HepG2 (cell line): ENCODE data around the gene RUSC1. TPM values are rescaled to one million over a fixed set of nuclear protein-coding genes. Genes with fewer than 3 reads are reported as not detected.

ENCODE experiments used
- ATAD3A ChIP-seq: sonication (generic); formaldehyde crosslinking; IDR thresholded peaks from 2 replicates; pipeline ENCODE4 v1.4.0; 2020; ENCODE audit warnings: missing genetic modification reagents
- FLYWCH1 ChIP-seq: sonication (generic); formaldehyde crosslinking; IDR thresholded peaks from 2 replicates; pipeline ENCODE4 v1.8.1; 2023; ENCODE audit warnings: mild to moderate bottlenecking, missing genetic modification reagents
- KAT7 ChIP-seq: IDR thresholded peaks from 2 replicates; pipeline ENCODE4 v1.6.1; 2018; ENCODE audit warnings: borderline replicate concordance, missing compliant biosample characterization
- KLF11 ChIP-seq: IDR thresholded peaks from 2 replicates; pipeline ENCODE4 v1.6.1; 2016; ENCODE audit warnings: missing compliant biosample characterization
- NAIF1 ChIP-seq: sonication (generic); formaldehyde crosslinking; IDR thresholded peaks from 2 replicates; pipeline ENCODE4 v1.5.0; 2020; ENCODE audit warnings: mild to moderate bottlenecking, missing genetic modification reagents, borderline replicate concordance
- PITX1 ChIP-seq: sonication (generic); formaldehyde crosslinking; IDR thresholded peaks from 2 replicates; pipeline ENCODE4 v1.5.1; 2020; ENCODE audit warnings: mild to moderate bottlenecking, missing genetic modification reagents
- SMC3 ChIP-seq: IDR thresholded peaks from 2 replicates; pipeline ENCODE4 v1.6.1; 2011; ENCODE audit warnings: low read length, improper control_type of control experiment
- TMF1 ChIP-seq: sonication (generic); formaldehyde crosslinking; IDR thresholded peaks from 2 replicates; pipeline ENCODE4 v1.8.1; 2022; ENCODE audit warnings: low read depth, missing genetic modification reagents
- ZIK1 ChIP-seq: sonication (generic); formaldehyde crosslinking; IDR thresholded peaks from 2 replicates; pipeline ENCODE4 v1.5.0; 2020; ENCODE audit warnings: mild to moderate bottlenecking, low read depth, missing genetic modification reagents, borderline replicate concordance
- ZKSCAN5 ChIP-seq: sonication (generic); formaldehyde crosslinking; IDR thresholded peaks from 2 replicates; pipeline ENCODE4 v1.5.1; 2020; ENCODE audit warnings: mild to moderate bottlenecking, missing genetic modification reagents
- ZNF256 ChIP-seq: sonication (generic); formaldehyde crosslinking; conservative IDR thresholded peaks from 2 replicates; pipeline ENCODE4 v1.4.0; 2020; ENCODE audit warnings: missing genetic modification reagents
- ZNF282 ChIP-seq: fragments of 450-650 bp; IDR thresholded peaks from 2 replicates; pipeline ENCODE4 v1.6.1; 2018; ENCODE audit not compliant: partially characterized antibody
- ZNF3 ChIP-seq: IDR thresholded peaks from 2 replicates; pipeline ENCODE4 v1.7.0; 2017; ENCODE audit warnings: inconsistent platforms
- ZNF33B ChIP-seq: sonication (generic); formaldehyde crosslinking; IDR thresholded peaks from 2 replicates; pipeline ENCODE4 v1.5.1; 2020; ENCODE audit warnings: mild to moderate bottlenecking, missing genetic modification reagents
- ZNF496 ChIP-seq: sonication (generic); formaldehyde crosslinking; IDR thresholded peaks from 2 replicates; pipeline ENCODE4 v1.8.1; 2023; ENCODE audit warnings: mild to moderate bottlenecking, moderate library complexity, missing genetic modification reagents; ENCODE audit not compliant: insufficient replicate concordance
- ZSCAN9 ChIP-seq: IDR thresholded peaks from 2 replicates; pipeline ENCODE4 v1.6.1; 2016; ENCODE audit warnings: borderline replicate concordance
- polyA plus RNA-seq, 8 experiments: library from polyadenylated mRNA; depleted of rRNA in 3 of 8; stranded (reverse) in 7 of 8; unstranded in 1 of 8; fragments of >200 nt; fragmentation: Illumina TruSeq in 4 of 8; extraction: Trizol in 4 of 8; gene quantifications; 2 replicates each; pipeline versions ENCODE4 v1.2.1 to v1.2.3, GENCODE V29; 2011 to 2016; ENCODE audit warnings: low read depth in 4 of 8, missing spikeins in 1 of 8, mixed read lengths in 1 of 8; ENCODE audit not compliant: insufficient read depth in 1 of 8
- total RNA-seq, 5 experiments: library from RNA; depleted of rRNA; stranded (reverse); fragments of >200 nt; fragmentation: Illumina TruSeq; extraction: Trizol; gene quantifications; 2 replicates each; pipeline ENCODE4 v1.2.3, GENCODE V29; 2016; ENCODE audit warnings: low read depth in 1 of 5
- TF ChIP-seq, protein P1 (sequence below): sonication (generic); formaldehyde crosslinking; IDR thresholded peaks from 2 replicates; pipeline ENCODE4 v1.8.0; 2022; ENCODE audit warnings: missing genetic modification reagents, mild to moderate bottlenecking, borderline replicate concordance
- TF ChIP-seq, protein P2 (sequence below): sonication (generic); formaldehyde crosslinking; conservative IDR thresholded peaks from 2 replicates; pipeline ENCODE4 v1.4.0; 2020; ENCODE audit warnings: missing genetic modification reagents
- TF ChIP-seq, protein P3 (sequence below): sonication (generic); formaldehyde crosslinking; IDR thresholded peaks from 2 replicates; pipeline ENCODE4 v1.4.0; 2020; ENCODE audit warnings: missing genetic modification reagents
- TF ChIP-seq, protein P4 (sequence below): sonication (generic); formaldehyde crosslinking; IDR thresholded peaks from 2 replicates; pipeline ENCODE4 v1.4.0; 2020; ENCODE audit warnings: missing genetic modification reagents
- TF ChIP-seq, protein P5 (sequence below): sonication (generic); formaldehyde crosslinking; IDR thresholded peaks from 2 replicates; pipeline ENCODE4 v1.9.0; 2021; ENCODE audit warnings: missing genetic modification reagents, mild to moderate bottlenecking, borderline replicate concordance

Gene RUSC1
- total and polyA plus RNA-seq, 2 of the 13 experiments (the other 11 are each of a cell fraction or from before 2014, with no cell fraction given) = 18.7 to 20.4 TPM

DNA sequence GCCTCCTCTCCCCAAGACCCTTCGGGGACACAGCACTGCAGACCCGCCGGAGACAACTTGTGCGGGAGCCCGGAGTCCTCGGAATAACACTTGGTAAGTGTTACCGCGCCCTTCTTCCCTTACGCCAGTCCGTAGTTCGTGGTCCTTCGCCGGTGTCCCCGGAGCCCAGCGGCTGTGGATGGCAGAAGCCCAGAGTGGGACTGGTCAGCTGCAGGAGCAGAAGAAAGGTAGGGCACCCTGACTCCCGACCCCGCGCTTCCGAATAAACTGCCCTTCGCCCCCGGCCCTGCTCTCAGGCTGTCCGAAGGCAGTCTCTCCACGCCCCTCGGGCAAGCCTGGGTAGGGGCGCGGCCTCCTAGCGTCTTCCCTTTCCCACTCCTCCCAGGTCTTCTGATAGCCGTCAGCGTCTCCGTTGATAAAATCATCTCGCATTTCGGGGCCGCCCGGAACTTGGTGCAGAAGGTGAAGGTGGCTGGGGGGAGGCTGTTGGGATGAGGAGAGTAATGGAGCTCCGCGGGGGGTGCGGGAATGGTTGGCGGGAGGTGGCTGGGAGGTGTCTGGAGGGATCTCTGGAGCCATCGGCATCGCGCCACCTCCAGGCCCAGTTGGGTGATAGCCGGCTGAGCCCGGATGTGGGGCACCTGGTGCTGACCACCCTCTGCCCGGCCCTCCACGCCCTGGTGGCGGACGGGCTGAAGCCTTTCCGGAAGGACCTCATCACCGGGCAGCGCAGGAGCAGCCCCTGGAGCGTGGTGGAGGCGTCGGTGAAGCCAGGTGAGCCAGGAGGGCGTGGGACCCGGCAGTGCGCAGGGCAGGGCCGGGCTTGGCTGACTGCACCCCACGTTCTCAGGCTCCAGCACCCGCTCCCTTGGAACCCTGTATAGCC, 4.3 kb downstream of the RUSC1 start (continued):
- no peak; the same call in 1 of the 2 replicates for TF ChIP-seq ZSCAN9 (CRISPR knock-in tag)
- peak; percentile 40; the same call in 1 of the 2 replicates for TF ChIP-seq ZNF33B (CRISPR knock-in tag)
- no peak for TF ChIP-seq KAT7
- no peak; the same call in 1 of the 2 replicates for TF ChIP-seq ZNF256 (CRISPR knock-in tag)
- TF ChIP-seq NAIF1 (CRISPR knock-in tag) = no peak
- TF ChIP-seq, protein P1, sequence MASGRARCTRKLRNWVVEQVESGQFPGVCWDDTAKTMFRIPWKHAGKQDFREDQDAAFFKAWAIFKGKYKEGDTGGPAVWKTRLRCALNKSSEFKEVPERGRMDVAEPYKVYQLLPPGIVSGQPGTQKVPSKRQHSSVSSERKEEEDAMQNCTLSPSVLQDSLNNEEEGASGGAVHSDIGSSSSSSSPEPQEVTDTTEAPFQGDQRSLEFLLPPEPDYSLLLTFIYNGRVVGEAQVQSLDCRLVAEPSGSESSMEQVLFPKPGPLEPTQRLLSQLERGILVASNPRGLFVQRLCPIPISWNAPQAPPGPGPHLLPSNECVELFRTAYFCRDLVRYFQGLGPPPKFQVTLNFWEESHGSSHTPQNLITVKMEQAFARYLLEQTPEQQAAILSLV (CRISPR knock-in tag) = no peak
- no peak for TF ChIP-seq ATAD3A (CRISPR knock-in tag)
- TF ChIP-seq TMF1 (CRISPR knock-in tag) = no peak
- TF ChIP-seq FLYWCH1 = no peak
- peak; percentile 3; the same call in 1 of the 2 replicates for TF ChIP-seq SMC3
- TF ChIP-seq ZIK1 (CRISPR knock-in tag) = peak; percentile 74; the same call in 1 of the 2 replicates
- TF ChIP-seq, protein P2, sequence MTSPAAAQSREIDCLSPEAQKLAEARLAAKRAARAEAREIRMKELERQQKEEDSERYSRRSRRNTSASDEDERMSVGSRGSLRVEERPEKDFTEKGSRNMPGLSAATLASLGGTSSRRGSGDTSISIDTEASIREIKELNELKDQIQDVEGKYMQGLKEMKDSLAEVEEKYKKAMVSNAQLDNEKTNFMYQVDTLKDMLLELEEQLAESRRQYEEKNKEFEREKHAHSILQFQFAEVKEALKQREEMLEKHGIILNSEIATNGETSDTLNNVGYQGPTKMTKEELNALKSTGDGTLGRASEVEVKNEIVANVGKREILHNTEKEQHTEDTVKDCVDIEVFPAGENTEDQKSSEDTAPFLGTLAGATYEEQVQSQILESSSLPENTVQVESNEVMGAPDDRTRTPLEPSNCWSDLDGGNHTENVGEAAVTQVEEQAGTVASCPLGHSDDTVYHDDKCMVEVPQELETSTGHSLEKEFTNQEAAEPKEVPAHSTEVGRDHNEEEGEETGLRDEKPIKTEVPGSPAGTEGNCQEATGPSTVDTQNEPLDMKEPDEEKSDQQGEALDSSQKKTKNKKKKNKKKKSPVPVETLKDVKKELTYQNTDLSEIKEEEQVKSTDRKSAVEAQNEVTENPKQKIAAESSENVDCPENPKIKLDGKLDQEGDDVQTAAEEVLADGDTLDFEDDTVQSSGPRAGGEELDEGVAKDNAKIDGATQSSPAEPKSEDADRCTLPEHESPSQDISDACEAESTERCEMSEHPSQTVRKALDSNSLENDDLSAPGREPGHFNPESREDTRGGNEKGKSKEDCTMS (CRISPR knock-in tag) = no peak
- TF ChIP-seq ZNF496 (CRISPR knock-in tag) = no peak
- no peak; the same call in 1 of the 2 replicates for TF ChIP-seq ZKSCAN5 (CRISPR knock-in tag)
- no peak for TF ChIP-seq ZNF282
- TF ChIP-seq PITX1 (CRISPR knock-in tag) = peak; percentile 20; the same call in 1 of the 2 replicates
- TF ChIP-seq, protein P3, sequence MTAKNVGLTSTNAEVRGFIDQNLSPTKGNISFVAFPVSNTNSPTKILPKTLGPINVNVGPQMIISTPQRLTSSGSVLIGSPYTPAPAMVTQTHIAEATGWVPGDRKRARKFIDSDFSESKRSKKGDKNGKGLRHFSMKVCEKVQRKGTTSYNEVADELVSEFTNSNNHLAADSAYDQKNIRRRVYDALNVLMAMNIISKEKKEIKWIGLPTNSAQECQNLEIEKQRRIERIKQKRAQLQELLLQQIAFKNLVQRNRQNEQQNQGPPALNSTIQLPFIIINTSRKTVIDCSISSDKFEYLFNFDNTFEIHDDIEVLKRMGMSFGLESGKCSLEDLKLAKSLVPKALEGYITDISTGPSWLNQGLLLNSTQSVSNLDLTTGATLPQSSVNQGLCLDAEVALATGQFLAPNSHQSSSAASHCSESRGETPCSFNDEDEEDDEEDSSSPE (CRISPR knock-in tag) = no peak
- TF ChIP-seq ZNF3 (CRISPR knock-in tag) = no peak
- TF ChIP-seq, protein P4, sequence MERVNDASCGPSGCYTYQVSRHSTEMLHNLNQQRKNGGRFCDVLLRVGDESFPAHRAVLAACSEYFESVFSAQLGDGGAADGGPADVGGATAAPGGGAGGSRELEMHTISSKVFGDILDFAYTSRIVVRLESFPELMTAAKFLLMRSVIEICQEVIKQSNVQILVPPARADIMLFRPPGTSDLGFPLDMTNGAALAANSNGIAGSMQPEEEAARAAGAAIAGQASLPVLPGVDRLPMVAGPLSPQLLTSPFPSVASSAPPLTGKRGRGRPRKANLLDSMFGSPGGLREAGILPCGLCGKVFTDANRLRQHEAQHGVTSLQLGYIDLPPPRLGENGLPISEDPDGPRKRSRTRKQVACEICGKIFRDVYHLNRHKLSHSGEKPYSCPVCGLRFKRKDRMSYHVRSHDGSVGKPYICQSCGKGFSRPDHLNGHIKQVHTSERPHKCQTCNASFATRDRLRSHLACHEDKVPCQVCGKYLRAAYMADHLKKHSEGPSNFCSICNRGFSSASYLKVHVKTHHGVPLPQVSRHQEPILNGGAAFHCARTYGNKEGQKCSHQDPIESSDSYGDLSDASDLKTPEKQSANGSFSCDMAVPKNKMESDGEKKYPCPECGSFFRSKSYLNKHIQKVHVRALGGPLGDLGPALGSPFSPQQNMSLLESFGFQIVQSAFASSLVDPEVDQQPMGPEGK (CRISPR knock-in tag) = peak; percentile 79
- TF ChIP-seq, protein P5, sequence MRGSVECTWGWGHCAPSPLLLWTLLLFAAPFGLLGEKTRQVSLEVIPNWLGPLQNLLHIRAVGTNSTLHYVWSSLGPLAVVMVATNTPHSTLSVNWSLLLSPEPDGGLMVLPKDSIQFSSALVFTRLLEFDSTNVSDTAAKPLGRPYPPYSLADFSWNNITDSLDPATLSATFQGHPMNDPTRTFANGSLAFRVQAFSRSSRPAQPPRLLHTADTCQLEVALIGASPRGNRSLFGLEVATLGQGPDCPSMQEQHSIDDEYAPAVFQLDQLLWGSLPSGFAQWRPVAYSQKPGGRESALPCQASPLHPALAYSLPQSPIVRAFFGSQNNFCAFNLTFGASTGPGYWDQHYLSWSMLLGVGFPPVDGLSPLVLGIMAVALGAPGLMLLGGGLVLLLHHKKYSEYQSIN (CRISPR knock-in tag) = no peak
- no peak for TF ChIP-seq KLF11 (CRISPR knock-in tag)
